Duodenal mucosa (tissue), 2 donors: ENCODE results near the gene TOMM34.

ENCODE experiments used
- H3K27ac ChIP-seq: one replicate; pipeline ENCODE4 v1.7.0; 2013; ENCODE audit warnings: low read depth, low read length
- H3K27me3 ChIP-seq, 2 donors: one replicate each; pipeline ENCODE4 v1.7.0; 2013; ENCODE audit warnings: low read length in 2 of 2, control low read depth in 1 of 2; ENCODE audit not compliant: insufficient read depth in 2 of 2, control insufficient read depth in 1 of 2
- H3K36me3 ChIP-seq, 2 donors: one replicate each; pipeline ENCODE4 v1.7.0; 2013; ENCODE audit warnings: low read length in 2 of 2, control low read depth in 1 of 2; ENCODE audit not compliant: insufficient read depth in 2 of 2, control insufficient read depth in 1 of 2
- H3K4me1 ChIP-seq, 2 donors: one replicate each; pipeline ENCODE4 v1.7.0; 2013; ENCODE audit warnings: low read length in 2 of 2, control low read depth in 1 of 2; ENCODE audit not compliant: insufficient read depth in 2 of 2, control insufficient read depth in 1 of 2
- H3K4me3 ChIP-seq, 2 donors: one replicate each; pipeline ENCODE4 v1.7.0; 2013; ENCODE audit warnings: low read length in 2 of 2, low read depth in 1 of 2
- H3K9ac ChIP-seq, 2 donors: one replicate each; pipeline ENCODE4 v1.7.0; 2013; ENCODE audit warnings: low read length in 2 of 2, low read depth in 1 of 2
- H3K9me3 ChIP-seq, 2 donors: one replicate each; pipeline ENCODE4 v1.7.0; 2013; ENCODE audit warnings: low read length in 2 of 2, control low read depth in 1 of 2; ENCODE audit not compliant: control insufficient read depth in 1 of 2

Gene TOMM34

DNA sequence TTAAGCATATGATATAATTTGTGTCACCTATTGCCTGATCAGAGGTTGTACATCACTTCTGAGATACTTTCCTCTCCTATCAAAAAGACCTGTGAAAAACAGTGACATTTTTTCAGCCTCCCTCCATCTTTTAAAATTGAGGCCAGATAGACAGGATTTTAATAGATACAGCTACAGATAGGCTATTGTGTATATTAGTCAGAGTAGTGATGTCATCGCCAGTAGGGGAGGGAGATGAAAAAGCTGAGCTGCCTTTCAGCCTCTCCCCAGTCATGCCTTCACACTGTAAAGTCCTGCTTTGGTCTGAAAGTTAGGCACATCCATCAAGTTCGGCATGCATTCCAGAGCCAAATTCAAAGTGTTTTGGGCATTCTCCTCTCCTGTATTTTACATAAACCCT is 58.2 kb downstream of the TOMM34 start:
- Histone ChIP-seq H3K4me1 (peaks cover 14 to 15% of the 10 kb centered on the region in 2 donors), H3K27me3 (no peaks in the 10 kb centered on the region), H3K9me3 (no peaks in the 10 kb centered on the region), H3K27ac (no peak overlapping the region), H3K36me3 (peaks cover 30 to 56% of the 10 kb centered on the region in 2 donors), H3K9ac (no peak overlapping the region), H3K4me3 (no peak overlapping the region)

DNA sequence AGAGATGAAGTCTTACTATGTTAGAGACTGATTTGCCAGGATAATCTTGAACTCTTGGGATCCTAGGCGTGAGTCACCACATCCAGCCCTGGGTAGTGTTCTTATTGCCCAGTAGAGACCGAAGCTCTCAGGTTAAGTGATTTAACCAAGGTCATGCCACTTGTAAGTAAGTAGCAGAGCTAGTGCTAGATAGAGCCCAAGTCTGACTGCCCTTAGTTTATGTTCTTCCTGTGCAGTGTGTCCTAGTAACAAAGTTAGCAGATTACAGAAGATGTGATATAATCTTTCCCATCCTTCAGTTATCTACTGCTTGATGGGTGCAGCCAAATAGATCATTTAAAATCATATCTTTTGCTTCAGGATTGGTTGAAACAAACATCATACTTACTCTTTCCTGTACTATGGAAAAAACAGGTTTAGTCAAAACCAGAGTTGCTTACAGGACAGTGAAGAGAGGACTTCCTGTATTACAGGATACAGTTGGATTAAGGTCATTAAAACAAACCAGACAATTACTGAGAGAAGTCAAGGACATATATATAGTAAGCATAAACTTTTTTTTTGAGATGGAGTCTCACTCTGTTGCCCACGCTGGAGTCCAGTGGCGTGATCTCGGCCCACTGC is 59.9 kb downstream of the TOMM34 start:
- H3K9me3 ChIP-seq: no peaks in the 10 kb centered on the region
- H3K4me3 ChIP-seq: no peak overlapping the region
- no peaks in the 10 kb centered on the region for H3K27me3 ChIP-seq
- H3K36me3 ChIP-seq: peaks cover 23 to 41% of the 10 kb centered on the region in 2 donors
- peaks cover 24 to 28% of the 10 kb centered on the region in 2 donors for H3K4me1 ChIP-seq
- no peak overlapping the region for H3K27ac ChIP-seq
- no peak overlapping the region for H3K9ac ChIP-seq

DNA sequence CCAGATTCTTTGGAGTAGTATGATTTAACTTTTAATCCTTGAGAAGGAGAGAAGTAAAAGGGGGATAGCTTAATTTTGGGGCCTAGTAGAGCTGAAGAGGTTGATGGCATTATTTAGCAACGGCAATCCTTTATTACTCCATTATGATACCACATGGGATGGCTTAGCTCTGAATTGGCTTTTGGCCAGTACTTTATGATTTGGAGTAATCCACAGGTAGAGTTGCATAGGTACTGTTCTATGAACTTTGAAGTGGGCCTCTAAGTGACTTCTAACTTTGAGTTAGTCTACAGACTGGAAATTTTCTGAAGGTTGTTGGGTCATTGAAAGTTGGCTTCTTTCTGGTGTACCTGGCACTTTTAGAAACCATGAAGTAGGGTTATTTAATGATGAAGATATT is 63.1 kb downstream of the TOMM34 start:
- H3K36me3 ChIP-seq: peaks cover 3 to 12% of the 10 kb centered on the region in 2 donors
- peak overlapping the region in 1 of 2 donors; percentile 4 for H3K4me3 ChIP-seq
- no peaks in the 10 kb centered on the region for H3K27me3 ChIP-seq
- H3K9me3 ChIP-seq: no peaks in the 10 kb centered on the region
- H3K9ac ChIP-seq: no peak overlapping the region
- H3K4me1 ChIP-seq: peaks cover 32 to 37% of the 10 kb centered on the region in 2 donors
- no peak overlapping the region for H3K27ac ChIP-seq

DNA sequence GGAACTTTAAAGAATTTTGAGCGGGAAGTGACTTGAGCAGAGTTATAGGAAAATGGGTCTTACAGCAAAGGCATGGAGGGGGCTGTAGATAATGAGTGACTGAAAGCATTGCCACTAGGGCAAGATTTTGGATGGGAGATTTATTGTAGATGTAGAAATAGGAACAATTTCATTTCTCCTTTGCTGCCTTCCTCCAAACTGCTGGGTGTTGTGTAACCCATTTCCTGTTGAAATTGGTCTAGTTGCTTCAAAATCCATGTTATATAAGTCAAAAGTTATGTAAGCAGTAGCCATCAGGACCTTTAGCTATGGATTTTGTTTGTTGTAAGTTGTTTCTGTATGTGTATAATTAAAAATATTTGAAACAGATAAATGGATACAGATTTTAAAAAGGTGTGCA is 63.6 kb downstream of the TOMM34 start:
- Histone ChIP-seq H3K36me3 (peaks cover 0 to 7% of the 10 kb centered on the region in 2 donors), H3K9ac (no peak overlapping the region), H3K9me3 (no peaks in the 10 kb centered on the region), H3K4me1 (peaks cover 32 to 40% of the 10 kb centered on the region in 2 donors), H3K27me3 (no peaks in the 10 kb centered on the region), H3K4me3 (no peak overlapping the region), H3K27ac (no peak overlapping the region)

- Histone ChIP-seq H3K9ac (no peak overlapping the region), H3K36me3 (no peaks in the 10 kb centered on the region), H3K27me3 (no peaks in the 10 kb centered on the region), H3K4me1 (peaks cover 27 to 42% of the 10 kb centered on the region in 2 donors), H3K27ac (no peak overlapping the region), H3K9me3 (no peaks in the 10 kb centered on the region), H3K4me3 (no peak overlapping the region)
These were observed 65.2 kb downstream of the TOMM34 start for GRCh38 chr20:44894959-44895358.
